Effector memory CD4-positive, alpha-beta T cell (primary cell): ENCODE measurements around the gene ASB3.

ENCODE experiments used
- DNase-seq, 3 donors: peaks; one replicate each; pipeline ENCODE4 v3.0.0-alpha.2; 2020
- H3K27ac ChIP-seq: 2 replicates; pipeline ENCODE4 v1.7.0; 2013; ENCODE audit warnings: mild to moderate bottlenecking, low read length, moderate library complexity; ENCODE audit not compliant: insufficient read depth, poor library complexity, severe bottlenecking
- H3K27me3 ChIP-seq: replicated peaks from 2 replicates; pipeline ENCODE4 v1.7.0; 2013; ENCODE audit warnings: mild to moderate bottlenecking, low read length; ENCODE audit not compliant: insufficient read depth, control insufficient read depth, poor library complexity, severe bottlenecking
- H3K36me3 ChIP-seq: 2 replicates; pipeline ENCODE4 v1.7.0; 2013; ENCODE audit warnings: mild to moderate bottlenecking, low read length, moderate library complexity; ENCODE audit not compliant: control insufficient read depth, insufficient read depth
- H3K4me1 ChIP-seq: 2 replicates; pipeline ENCODE4 v1.7.0; 2013; ENCODE audit warnings: low read length, mild to moderate bottlenecking; ENCODE audit not compliant: control insufficient read depth, insufficient read depth, poor library complexity, severe bottlenecking
- H3K4me3 ChIP-seq: 2 replicates; pipeline ENCODE4 v1.7.0; 2013; ENCODE audit warnings: low read length, low read depth, mild to moderate bottlenecking; ENCODE audit not compliant: insufficient read depth, poor library complexity, severe bottlenecking
- H3K9me3 ChIP-seq: 2 replicates; pipeline ENCODE4 v1.7.0; 2013; ENCODE audit warnings: mild to moderate bottlenecking, low read length, moderate library complexity; ENCODE audit not compliant: control insufficient read depth

Gene ASB3

GRCh38 chr2:53820711-53821110 lies 34.0 kb upstream of the ASB3 start:
- no peak overlapping the region for H3K27ac ChIP-seq
- no peaks in the 10 kb centered on the region for H3K4me1 ChIP-seq
- H3K4me3 ChIP-seq, result no peak overlapping the region
- no peaks in the 10 kb centered on the region for H3K27me3 ChIP-seq
- H3K36me3 ChIP-seq, result peaks cover 10% of the 10 kb centered on the region
- DNase-seq, result no peak
- no peaks in the 10 kb centered on the region for H3K9me3 ChIP-seq

- Histone ChIP-seq H3K4me3 (no peak overlapping the region), H3K27me3 (no peaks in the 10 kb centered on the region), H3K4me1 (no peaks in the 10 kb centered on the region), H3K27ac (no peak overlapping the region), H3K36me3 (peaks cover 16% of the 10 kb centered on the region), H3K9me3 (no peaks in the 10 kb centered on the region)
- DNase-seq, result no peak
These were observed 33.3 kb upstream of the ASB3 start for GRCh38 chr2:53820048-53820447.

- Histone ChIP-seq H3K4me1 (no peaks in the 10 kb centered on the region), H3K27ac (no peak overlapping the region), H3K27me3 (no peaks in the 10 kb centered on the region), H3K9me3 (no peaks in the 10 kb centered on the region), H3K4me3 (no peak overlapping the region), H3K36me3 (peaks cover 16% of the 10 kb centered on the region)
- no peak for DNase-seq
These were observed 32.9 kb upstream of the ASB3 start for GRCh38 chr2:53819634-53820033.

GRCh38 chr2:53818854-53819435 lies 32.2 kb upstream of the ASB3 start:
- H3K27me3 ChIP-seq, result no peaks in the 10 kb centered on the region
- H3K36me3 ChIP-seq, result peaks cover 18% of the 10 kb centered on the region
- H3K27ac ChIP-seq, result no peak overlapping the region
- DNase-seq, result no peak
- H3K4me3 ChIP-seq, result no peak overlapping the region
- no peaks in the 10 kb centered on the region for H3K9me3 ChIP-seq
- H3K4me1 ChIP-seq, result no peaks in the 10 kb centered on the region

- Histone ChIP-seq H3K36me3 (peaks cover 66% of the 10 kb centered on the region), H3K9me3 (no peaks in the 10 kb centered on the region), H3K4me3 (no peak overlapping the region), H3K27ac (no peak overlapping the region), H3K27me3 (no peaks in the 10 kb centered on the region), H3K4me1 (no peaks in the 10 kb centered on the region)
- DNase-seq, result no peak
These were observed 26.4 kb upstream of the ASB3 start for GRCh38 chr2:53813151-53813550.

GRCh38 chr2:53811601-53812000 lies 24.8 kb upstream of the ASB3 start:
- Histone ChIP-seq H3K4me3 (no peak overlapping the region), H3K9me3 (no peaks in the 10 kb centered on the region), H3K27ac (no peak overlapping the region), H3K36me3 (peaks cover 73% of the 10 kb centered on the region), H3K4me1 (no peaks in the 10 kb centered on the region), H3K27me3 (no peaks in the 10 kb centered on the region)
- no peak for DNase-seq

- no peaks in the 10 kb centered on the region for H3K4me1 ChIP-seq
- H3K9me3 ChIP-seq, result no peaks in the 10 kb centered on the region
- H3K27ac ChIP-seq, result no peak overlapping the region
- H3K4me3 ChIP-seq, result no peak overlapping the region
- DNase-seq, result no peak
- H3K27me3 ChIP-seq, result no peaks in the 10 kb centered on the region
- peaks cover 55% of the 10 kb centered on the region for H3K36me3 ChIP-seq
These were observed 15.9 kb upstream of the ASB3 start for GRCh38 chr2:53802617-53803151.

- Histone ChIP-seq H3K4me1 (no peaks in the 10 kb centered on the region), H3K36me3 (peaks cover 44% of the 10 kb centered on the region), H3K4me3 (no peak overlapping the region), H3K9me3 (no peaks in the 10 kb centered on the region), H3K27me3 (no peaks in the 10 kb centered on the region), H3K27ac (no peak overlapping the region)
- no peak for DNase-seq
These were observed 14.8 kb upstream of the ASB3 start for GRCh38 chr2:53801547-53801946.

- no peaks in the 10 kb centered on the region for H3K4me1 ChIP-seq
- no peaks in the 10 kb centered on the region for H3K9me3 ChIP-seq
- H3K27me3 ChIP-seq, result no peaks in the 10 kb centered on the region
- H3K27ac ChIP-seq, result no peak overlapping the region
- no peak for DNase-seq
- no peak overlapping the region for H3K4me3 ChIP-seq
- H3K36me3 ChIP-seq, result peaks cover 32% of the 10 kb centered on the region
These were observed 7.1 kb upstream of the ASB3 start for GRCh38 chr2:53793821-53794220.

- H3K9me3 ChIP-seq, result no peaks in the 10 kb centered on the region
- DNase-seq, result no peak
- no peaks in the 10 kb centered on the region for H3K27me3 ChIP-seq
- H3K4me3 ChIP-seq, result no peak overlapping the region
- peaks cover 26% of the 10 kb centered on the region for H3K36me3 ChIP-seq
- H3K27ac ChIP-seq, result no peak overlapping the region
- H3K4me1 ChIP-seq, result no peaks in the 10 kb centered on the region
These were observed 6.5 kb upstream of the ASB3 start for GRCh38 chr2:53793261-53793660.
